ENCODE measurements around the gene DNAH6.
"Not testable (repeated sequence)": the region's sequence is repeated elsewhere in the genome, so short reads cannot be mapped to it uniquely, and the experiment has no call there.

The DNAH6 gene

DNA sequence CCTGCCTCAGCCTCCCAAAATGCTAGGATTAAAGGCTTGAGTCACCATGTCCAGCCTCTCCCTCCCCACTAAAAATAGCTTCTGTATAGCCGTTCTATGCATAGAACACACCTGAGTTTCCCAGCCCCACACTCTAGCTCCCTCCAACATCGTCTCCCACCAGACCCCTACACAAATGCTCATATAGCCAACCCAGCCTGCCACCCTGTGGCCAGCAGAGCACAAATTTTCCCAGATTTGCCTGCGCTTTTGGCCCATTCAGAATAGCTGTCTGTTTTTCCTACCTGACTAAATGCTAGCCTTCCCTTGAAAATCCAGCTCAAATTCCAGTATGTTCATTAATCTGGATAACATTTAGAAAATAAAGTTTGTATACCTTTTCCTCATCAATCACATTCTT is 341.8 kb downstream of the DNAH6 start:
- TF ChIP-seq, protein P1, sequence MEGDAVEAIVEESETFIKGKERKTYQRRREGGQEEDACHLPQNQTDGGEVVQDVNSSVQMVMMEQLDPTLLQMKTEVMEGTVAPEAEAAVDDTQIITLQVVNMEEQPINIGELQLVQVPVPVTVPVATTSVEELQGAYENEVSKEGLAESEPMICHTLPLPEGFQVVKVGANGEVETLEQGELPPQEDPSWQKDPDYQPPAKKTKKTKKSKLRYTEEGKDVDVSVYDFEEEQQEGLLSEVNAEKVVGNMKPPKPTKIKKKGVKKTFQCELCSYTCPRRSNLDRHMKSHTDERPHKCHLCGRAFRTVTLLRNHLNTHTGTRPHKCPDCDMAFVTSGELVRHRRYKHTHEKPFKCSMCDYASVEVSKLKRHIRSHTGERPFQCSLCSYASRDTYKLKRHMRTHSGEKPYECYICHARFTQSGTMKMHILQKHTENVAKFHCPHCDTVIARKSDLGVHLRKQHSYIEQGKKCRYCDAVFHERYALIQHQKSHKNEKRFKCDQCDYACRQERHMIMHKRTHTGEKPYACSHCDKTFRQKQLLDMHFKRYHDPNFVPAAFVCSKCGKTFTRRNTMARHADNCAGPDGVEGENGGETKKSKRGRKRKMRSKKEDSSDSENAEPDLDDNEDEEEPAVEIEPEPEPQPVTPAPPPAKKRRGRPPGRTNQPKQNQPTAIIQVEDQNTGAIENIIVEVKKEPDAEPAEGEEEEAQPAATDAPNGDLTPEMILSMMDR (conservative IDR thresholded peaks at IDR 0.05; ENCODE audit: low read length), result peak; percentile 37
- H3K4me3 ChIP-seq (ENCODE audit: low read length), result no peak overlapping the region
- no peak for DNase-seq (ENCODE audit: low read depth)

DNA sequence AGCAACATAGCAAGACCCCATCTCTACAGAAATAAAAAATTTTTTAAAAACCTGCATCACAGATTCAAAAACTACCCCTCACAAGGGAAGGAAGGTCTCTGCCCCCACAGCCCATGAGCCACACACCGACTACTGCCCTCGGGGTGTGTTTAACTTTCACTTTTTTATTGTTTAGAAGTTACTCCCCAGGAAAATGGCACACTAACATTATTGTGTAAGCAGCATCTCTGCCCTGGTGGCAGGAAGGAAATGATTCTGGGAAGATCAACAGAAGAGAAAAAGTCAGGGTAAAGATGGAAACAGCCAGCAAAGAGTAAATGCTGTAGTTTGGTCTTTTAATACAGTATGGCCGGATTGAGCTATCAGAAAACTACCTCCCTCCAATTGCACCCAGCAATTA is 342.6 kb downstream of the DNAH6 start:
- H3K4me3 ChIP-seq (ENCODE audit: low read length), result no peak overlapping the region
- TF ChIP-seq, protein P1 (conservative IDR thresholded peaks at IDR 0.05; ENCODE audit: low read length), result no peak

DNA sequence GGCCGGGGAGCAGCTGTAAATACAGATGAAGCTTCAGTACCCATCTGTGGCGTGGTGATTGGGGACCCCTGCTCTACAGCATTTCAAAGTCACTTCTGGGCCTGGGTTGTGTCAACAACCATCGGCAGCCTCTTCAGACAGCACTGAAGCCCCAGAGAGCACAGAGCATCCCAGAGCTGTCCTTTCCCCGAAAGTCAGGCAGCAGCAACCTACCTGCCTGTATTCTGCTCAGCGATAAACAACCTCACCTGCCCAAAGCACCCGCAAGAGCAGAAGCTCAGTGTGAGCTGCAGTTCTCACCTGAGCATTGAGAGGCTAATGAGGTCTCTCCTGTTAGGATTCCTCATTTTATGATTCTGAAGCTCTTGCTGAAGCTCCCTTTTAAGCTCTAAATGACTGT is 345.2 kb downstream of the DNAH6 start:
- no peak for DNase-seq (ENCODE audit: low read depth)
- TF ChIP-seq, protein P1 (conservative IDR thresholded peaks at IDR 0.05; ENCODE audit: low read length), result no peak
- H3K4me3 ChIP-seq (ENCODE audit: low read length), result no peak overlapping the region

More for the DNA sequence above, 342.6 kb downstream of the DNAH6 start:
- DNase-seq (ENCODE audit: low read depth), result no peak

DNA sequence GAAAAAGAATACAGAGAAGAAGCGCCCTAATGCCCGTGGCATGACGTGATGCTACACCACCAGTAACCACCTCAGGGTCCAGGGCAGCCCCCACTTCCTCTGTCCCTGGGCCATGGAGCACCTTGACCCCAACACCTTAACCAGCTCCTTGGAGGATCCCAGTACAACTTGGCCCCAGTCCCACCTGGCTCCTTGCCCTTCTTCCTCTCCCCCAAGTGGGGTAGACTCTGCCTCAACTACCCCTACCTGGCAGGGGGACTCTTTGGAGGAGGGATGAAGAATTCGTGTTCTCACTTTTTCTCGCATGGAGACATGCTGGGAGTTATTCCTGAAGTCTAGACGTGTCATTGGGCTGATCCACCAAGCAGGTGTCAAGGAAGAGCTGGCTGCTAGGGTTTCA is 345.7 kb downstream of the DNAH6 start:
- TF ChIP-seq, protein P1 (conservative IDR thresholded peaks at IDR 0.05; ENCODE audit: low read length), result no peak
- H3K4me3 ChIP-seq (ENCODE audit: low read length), result no peak overlapping the region
- DNase-seq (ENCODE audit: low read depth), result no peak

DNA sequence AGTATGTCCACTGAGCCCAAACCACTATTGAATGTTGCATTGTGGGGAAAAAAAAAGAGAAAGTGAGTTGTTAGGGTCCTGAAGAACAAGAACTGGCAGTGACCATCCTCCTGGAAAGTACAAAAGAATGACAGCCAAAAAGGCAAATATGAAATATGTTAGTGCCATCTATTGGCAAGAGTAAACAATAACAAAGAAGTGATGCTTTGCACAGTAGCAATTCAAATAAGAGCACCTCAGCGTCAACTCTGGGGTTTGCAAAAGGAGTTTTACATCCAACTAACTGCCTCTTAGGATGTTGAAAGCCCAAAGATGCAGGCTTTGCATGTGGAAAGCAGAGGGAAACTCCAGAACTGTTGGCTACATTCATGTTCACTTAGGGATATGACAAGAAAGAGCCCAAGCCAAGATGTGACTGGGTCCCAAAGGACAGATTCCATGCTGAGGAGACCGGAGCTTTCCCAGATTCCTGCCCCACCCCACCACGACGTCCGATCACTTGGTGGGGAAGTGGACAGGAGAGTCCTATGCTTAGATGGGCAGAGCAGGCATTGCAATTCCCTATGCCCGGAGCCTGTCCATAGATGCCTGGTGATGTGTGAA is 349.0 kb downstream of the DNAH6 start:
- no peak overlapping the region for H3K4me3 ChIP-seq (ENCODE audit: low read length)
- TF ChIP-seq, protein P1 (conservative IDR thresholded peaks at IDR 0.05; ENCODE audit: low read length), result peak; percentile 29
- DNase-seq (ENCODE audit: low read depth), result peak; percentile 57

DNA sequence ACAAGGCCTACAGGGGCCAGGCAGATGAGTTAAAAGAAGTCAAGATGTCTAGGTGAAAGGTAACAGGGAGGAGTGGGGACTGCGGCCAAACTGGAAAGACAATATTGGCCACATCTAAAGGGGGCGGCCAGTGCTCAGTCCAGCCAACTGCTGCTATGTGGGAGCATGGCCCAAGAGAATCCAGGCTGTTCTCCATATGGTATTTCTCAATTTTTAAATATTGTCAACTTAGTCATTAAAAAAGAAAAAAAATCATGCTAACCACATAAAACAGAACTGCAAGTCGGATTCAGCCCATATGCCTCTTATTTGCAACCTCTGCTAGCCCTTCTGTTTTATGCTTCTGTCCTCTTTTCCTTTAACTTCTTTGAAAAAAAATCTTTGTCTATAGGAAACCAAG is 349.8 kb downstream of the DNAH6 start:
- TF ChIP-seq, protein P1 (conservative IDR thresholded peaks at IDR 0.05; ENCODE audit: low read length), result no peak
- no peak overlapping the region for H3K4me3 ChIP-seq (ENCODE audit: low read length)
- DNase-seq (ENCODE audit: low read depth), result peak; percentile 89

DNA sequence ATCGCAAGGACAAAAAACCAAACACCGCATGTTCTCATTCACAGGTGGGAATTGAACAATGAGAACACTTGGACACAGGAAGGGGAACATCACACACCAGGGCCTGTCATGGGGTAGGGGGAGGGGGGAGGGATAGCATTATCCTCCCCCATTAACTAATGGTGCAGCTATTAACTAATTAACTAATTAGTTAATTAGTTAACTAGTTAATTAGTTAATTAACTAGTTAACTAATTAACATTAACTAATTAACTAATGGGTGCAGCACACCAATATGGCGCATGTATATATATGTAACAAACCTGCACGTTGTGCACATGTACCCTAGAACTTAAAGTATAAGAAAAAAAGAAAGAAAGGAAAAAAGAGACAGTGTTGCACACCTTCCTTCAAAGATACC is 352.0 kb downstream of the DNAH6 start:
- H3K4me3 ChIP-seq (ENCODE audit: low read length); DNase-seq (ENCODE audit: low read depth): not testable (repeated sequence)
